ENCODE results near the gene INPP5B.

The INPP5B gene

DNA sequence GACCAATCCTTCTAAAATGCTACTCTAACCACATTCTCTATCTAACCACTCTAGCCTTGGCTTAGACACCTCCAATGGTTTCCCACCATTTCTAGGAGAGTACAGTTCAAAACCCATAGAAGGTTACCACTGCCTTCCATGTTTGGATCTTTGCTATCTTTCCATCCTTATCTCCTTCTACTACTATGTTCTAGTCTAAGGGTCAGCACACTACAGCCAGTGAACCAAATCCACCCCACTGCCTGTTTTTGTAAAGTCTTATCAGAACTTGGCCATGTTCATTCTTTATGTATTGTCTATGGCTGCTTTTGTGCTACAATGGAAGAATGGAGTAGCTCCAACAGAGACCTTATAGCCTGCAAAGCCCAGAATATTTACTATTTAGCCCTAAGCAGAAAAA, 93.7 kb downstream of the INPP5B start:
- intact Hi-C loops (cut with DNase I) = no loop called here
- DNase-seq = no peak

DNA sequence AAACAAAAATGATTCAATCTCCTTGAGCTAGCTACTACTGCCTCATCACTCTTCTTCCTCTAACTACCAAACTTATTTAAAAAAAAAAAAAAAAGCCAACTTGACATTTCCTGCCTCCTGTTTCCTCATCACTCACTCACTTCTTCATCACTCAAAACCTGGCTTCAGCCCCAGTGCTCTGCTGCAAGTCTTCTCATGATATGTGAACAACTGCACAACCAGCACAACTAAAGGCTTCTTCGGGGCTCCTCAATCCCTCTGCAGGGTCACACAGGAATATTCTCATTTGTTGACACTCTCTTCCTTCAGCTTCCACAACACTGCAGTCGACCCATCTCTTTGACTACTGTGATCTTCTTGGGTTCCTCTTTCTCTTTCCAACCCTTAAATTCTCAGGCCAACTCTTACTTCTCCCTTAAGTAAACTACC, 95.1 kb downstream of the INPP5B start:
- intact Hi-C loops (cut with DNase I) = no loop called here
- DNase-seq = no peak

DNA sequence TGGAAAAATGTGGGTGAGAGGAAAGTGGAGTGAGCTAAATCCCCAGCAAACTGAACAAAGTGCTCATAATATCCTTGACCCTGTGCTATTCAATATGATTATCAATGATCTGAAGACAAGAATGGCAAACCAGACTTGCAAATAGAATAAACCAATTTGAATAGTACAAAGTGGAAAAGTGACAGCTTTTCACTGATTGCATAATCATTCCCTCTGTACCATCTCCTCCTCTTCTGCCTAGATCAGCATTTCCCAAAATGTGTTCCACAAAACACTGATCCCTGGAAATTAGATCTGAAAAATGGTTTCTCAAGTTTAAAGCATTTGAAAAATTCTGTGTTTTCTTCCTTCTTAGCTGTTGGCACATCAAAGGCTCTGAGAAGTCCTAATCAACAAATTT, 95.6 kb downstream of the INPP5B start:
- DNase-seq = no peak
- intact Hi-C loops (cut with DNase I) = no loop called here

DNA sequence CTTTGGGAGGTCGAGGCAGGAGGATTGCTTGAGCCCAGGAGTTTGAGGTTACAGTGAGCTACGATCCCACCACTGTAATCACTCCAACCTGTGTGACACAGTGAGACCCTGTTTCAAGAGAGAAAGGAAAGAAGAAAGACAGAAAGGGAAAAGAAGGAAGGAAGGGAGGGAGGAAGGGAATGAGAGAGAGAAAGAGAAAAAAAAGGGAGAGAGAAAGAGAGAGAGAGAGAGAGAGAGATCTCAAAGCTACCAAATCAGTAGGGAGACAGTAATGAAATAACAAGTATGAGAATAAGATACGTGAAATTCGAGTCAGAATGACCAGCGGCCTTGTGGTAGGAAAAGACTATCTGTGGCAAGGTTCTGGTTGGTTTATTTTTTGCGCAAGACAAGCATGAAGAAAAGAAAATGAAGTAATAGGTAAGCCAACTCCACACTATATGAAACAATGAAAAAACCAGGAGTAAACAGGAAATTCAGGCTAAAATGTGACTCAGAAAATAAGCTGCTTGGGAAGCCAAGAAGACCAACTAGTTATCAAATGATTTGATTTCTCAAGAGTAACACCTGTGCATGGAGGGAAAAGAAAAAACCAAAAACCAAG, 96.4 kb downstream of the INPP5B start:
- DNase-seq = no peak
- intact Hi-C loops (cut with DNase I) = no loop called here

DNA sequence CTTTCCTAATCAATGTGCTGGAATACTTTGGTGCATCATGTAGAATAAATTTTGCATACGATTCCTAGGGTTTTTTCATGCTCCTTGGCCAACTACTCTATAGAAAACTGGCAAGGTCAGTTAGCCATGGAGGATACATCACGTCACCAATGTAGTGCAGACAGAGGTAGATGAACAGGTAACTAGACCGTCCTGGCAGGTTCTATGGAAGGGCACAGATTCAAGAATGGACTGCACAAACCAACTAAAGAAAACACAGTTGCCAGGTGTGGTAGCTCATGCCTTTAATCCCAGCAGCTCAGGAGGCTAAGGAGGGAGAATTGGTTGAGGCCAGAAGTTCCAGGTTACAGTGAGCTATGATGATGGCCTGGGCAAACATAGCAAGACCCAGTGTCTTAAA, 97.4 kb downstream of the INPP5B start:
- DNase-seq = no peak
- intact Hi-C loops (cut with DNase I) = no loop called here

DNA sequence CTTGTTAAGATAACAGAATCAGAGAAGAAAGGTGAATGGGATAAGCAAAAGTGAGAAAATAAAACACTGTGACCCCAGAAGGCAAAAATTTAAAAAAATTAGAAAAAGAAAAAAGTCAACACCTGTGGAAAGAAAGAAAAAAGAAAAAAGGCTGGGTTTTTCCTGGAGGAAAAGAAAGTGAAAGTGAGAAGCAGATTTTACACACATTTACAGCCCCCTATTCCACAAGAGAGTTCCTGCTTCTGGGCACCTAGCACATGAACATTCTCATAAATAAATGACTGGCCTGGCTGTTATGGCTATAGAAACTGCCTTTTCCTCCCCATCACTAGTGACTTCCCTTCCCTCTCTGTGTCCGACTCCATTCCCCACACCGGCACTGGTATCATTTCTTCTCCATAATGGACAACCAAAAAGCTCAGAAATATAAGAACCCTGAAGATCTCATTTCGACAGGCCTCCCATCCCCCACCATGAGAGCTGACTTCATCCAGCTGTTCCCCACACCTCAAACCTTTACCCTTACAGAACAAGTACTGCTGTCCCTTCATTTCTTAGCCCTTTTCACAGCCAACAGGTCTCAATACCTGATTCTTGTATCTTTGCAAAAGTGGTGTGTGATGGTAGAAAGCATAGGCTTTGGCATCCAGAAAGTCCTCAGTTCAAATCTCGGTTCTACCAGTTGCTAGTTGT, 100.1 kb downstream of the INPP5B start:
- no peak for DNase-seq
- intact Hi-C loops (cut with DNase I) = no loop called here

DNA sequence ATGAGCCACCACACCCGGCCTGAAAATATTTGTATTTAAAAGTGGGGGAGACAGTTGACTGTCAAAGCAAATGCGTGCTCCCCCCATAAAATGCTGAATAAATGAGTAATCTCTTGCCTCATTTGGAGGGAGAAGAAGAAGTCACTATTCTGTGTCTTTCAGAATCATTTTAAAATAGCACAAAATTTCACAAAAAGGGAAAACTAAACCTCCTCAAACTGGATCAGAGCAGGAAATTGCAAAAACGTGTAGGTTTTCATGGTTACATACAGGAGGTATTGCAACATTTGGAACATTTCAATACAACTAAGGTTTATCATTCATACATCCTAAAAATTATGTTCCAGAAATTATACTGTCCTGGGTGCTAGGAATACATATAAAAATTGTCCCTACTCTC, 101.1 kb downstream of the INPP5B start:
- DNase-seq = no peak
- intact Hi-C loops (cut with DNase I) = no loop called here

DNA sequence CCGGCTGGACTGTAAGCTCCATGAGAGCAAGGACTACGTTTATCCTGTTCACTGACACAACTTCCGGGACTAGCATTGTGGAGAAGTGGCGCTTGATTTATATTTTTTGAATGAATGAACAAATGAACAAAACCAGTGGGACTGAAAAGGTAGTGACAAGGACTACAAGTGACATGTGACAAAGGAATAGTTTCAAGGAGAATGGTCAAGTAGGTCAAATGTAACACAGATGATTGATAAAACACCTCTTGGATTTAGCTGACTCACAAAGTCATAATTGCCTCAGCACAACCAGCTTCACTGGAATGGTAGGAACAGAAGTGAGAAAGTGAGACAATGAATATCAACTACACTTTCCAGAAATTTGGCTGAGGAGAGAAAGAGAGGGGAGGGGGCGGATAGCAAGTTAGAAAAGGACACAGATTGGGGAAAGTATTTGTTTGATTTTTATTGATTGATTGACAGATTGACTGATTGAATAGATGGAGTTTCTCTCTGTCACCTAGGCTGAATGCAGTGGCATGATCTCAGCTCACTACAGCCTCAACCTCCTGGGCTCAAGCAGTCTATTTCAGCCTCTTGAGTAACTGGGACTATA, 101.7 kb downstream of the INPP5B start:
- no peak for DNase-seq
- intact Hi-C loops (cut with DNase I) = no loop called here

DNA sequence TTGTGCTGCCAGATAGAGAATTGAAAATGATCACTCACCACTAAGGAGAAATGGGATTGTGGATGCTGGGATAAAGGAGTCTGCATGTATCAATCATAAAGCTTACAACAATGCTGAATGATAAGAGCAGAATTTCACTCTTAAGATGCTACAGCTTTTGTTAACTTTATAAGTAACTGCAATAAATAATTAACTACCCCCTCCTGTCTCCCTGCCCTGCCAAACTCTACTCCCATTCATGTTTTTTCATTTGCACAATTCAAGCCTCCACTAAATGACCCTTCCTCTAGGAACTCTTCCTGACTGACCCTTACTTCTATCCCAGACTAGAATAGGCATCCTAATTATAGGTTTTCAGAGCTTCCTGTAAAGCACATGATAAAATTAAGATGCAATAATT, 102.3 kb downstream of the INPP5B start:
- intact Hi-C loops (cut with DNase I) = no loop called here
- no peak for DNase-seq

DNA sequence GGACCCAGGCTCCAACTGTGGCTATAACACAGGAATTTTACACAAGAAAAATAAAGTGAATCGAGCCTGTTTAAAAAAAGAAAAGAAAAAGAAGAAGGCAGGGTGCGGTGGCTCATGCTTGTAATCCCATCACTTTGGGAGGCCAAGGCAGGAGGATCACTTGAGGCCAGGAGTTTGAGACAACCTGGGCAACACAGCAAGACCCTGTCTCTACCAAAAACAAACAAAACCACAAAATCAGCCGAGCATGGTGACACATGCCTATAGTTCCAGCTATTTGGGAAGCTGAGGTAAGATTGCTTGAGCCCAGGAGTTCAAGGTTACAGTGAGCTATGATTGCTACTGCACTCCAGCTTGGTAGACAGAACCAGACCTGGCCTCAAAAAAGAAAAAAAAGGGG, 105.2 kb downstream of the INPP5B start:
- intact Hi-C loops (cut with DNase I) = no loop called here

DNA sequence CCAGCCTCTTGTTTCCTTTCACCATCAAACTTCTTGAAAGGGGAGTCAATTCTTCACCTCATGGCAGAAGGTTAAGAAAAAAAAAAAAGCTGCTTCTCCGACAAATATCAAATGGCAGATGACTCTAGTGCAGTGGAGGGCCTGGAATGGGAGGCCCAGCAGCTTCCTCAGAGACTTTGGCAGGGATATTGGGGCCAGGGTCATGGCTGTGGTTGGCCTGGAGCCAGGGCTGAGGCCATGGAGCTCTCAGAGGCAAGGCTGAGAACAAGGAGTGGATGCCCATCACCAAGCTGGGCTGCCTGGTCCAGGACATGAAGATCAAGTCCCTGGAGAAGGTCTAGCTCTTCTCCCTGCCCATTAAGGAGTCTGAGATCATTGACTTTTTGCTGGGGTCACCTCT, 106.1 kb downstream of the INPP5B start:
- no peak for DNase-seq
- intact Hi-C loops (cut with DNase I) = no loop called here

More for the DNA sequence above, 105.2 kb downstream of the INPP5B start:
- DNase-seq = no peak

DNA sequence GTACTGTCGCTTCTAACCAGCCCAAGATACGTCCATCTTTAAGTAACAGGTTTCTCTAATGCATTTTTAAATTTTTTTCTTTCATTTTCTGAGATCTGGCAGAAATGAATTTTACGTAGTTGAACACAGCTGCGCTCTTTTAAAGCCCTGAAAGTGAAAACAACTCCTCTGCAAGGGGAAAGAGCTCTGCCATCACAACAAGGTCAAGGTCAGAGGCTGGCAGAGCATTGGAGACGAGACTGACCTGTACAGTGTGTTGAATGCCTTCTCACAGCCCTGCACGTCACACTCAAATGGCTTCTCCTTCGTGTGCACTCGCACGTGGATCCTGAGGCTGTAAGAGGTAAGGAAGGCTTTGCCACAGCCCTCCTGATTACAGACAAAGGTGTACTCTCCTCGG, 107.2 kb downstream of the INPP5B start:
- intact Hi-C loops (cut with DNase I) = no loop called here
- DNase-seq = no peak

DNA sequence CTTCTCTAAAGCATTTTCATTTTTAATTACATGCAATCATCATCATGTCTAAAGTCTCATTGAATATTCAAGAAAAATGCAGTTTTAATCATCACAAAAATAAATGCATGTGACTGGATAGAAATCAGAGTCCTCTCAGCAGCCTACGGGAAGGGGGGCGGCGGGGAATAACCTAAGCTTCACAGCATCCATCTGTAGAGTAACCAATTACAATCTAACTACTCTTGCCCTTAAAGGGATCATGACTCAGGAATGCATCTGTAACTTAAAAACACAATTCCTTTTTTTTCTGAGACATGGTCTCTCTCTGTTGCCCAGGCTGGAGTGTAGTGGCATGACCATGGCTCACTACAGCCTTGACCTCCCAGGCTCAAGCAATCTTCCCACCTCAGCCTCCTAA, 110.1 kb downstream of the INPP5B start:
- intact Hi-C loops (cut with DNase I) = no loop called here
- no peak for DNase-seq

DNA sequence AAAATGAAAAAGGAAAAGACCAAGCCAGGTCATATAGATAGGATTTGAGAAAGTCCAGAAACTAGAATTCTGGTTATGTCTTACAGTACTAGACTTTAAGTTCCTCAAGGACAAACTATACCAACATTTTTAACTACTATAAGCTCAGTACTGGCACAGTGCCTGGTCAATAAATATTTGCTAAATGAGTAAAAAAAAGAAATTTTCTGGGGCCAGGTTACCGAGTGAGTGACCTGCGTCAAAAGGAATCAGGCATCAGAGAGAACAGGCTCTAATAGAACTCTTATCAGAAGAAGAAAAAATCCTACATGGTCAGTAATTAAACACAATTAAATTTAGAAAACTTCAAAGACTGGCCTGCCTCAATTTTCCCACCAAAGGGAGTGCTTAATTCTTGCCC, 115.0 kb downstream of the INPP5B start:
- intact Hi-C loops (cut with DNase I) = no loop called here
- DNase-seq = no peak

DNA sequence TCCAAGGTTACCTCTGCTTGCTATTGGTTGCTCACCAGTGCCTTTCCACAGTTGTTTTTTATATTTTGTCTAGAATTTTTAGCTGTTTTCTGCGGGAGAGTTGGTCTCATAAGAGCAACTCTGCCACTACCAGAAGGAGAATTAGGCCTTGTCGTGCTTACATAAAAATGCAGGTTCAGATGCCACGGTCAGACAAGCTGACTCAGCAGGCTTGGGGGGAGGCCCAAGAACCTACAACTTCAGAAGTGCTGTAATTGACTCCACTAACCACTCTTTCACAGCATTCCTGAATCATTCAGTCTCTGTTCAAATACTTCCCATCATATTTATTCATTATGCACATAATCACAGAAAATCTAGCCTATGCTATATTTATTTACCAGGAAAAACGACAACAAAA, 115.7 kb downstream of the INPP5B start:
- DNase-seq = no peak
- intact Hi-C loops (cut with DNase I) = no loop called here

DNA sequence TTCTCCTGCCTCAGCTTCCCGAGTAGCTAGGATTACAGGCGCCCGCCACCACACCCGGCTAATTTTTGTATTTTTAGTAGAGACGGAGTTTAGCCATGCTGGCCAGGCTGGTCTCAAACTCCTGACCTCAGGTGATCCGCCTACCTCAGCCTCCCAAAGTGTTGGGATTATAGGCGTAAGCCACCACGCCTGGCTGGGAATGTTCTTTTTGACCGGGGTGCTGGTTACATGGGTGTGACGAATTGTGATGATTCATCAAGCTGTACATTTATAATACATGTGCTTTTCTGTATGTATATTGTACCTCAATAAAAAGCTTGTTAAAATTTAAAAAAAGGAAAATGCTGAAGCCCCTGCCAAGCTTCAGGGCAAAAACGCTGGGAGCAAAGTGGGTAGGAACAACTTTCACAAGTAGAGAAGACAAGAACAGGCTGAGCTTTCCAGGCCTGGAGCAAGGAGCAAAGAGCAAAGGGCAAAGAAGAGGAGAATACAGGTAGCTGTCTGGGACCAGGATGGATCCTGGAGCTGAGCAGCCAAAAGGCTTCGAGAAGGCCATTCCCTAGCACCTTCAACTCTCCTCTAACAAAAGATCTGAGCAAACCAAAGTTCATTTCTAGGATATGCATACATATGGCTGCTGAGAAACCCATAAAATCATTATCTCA, 118.3 kb downstream of the INPP5B start:
- DNase-seq = no peak
- intact Hi-C loops (cut with DNase I) = no loop called here

DNA sequence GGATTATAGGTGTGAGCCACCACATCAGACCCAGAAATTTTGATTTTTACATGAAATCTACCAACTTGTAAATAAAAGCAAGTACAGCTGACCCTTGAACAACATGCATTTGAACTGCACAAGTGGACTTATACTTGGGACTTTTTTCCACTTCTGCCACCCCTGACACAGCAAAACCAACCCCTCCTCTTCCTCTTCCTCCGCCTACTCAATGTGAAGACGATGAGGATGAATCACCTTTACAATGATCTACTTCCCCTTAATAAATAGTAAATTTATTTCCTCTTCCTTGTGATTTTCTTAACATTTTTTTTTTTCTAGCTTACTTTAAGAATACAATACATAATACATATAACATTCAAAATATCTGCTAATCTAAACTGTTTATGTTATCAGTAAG, 121.3 kb downstream of the INPP5B start:
- intact Hi-C loops (cut with DNase I) = no loop called here
- DNase-seq = no peak

DNA sequence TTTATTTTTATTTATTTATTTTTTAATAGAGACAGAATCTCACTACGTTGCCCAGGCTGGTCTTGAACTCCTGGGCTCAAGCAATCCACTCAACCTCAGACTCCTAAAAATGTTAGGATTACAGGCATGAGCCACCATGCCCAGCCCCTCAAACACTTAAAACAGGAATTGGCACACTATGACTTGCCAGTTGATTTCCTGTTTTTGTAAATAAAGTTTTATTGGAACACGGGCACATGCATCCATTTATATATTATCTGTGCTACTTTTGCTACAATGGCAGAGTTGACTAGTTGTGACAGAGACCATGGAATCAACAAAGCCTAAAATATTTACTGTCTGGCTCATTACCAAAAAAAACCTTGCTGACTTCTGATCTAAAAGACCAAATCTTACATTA, 122.9 kb downstream of the INPP5B start:
- DNase-seq = no peak
- intact Hi-C loops (cut with DNase I) = no loop called here

DNA sequence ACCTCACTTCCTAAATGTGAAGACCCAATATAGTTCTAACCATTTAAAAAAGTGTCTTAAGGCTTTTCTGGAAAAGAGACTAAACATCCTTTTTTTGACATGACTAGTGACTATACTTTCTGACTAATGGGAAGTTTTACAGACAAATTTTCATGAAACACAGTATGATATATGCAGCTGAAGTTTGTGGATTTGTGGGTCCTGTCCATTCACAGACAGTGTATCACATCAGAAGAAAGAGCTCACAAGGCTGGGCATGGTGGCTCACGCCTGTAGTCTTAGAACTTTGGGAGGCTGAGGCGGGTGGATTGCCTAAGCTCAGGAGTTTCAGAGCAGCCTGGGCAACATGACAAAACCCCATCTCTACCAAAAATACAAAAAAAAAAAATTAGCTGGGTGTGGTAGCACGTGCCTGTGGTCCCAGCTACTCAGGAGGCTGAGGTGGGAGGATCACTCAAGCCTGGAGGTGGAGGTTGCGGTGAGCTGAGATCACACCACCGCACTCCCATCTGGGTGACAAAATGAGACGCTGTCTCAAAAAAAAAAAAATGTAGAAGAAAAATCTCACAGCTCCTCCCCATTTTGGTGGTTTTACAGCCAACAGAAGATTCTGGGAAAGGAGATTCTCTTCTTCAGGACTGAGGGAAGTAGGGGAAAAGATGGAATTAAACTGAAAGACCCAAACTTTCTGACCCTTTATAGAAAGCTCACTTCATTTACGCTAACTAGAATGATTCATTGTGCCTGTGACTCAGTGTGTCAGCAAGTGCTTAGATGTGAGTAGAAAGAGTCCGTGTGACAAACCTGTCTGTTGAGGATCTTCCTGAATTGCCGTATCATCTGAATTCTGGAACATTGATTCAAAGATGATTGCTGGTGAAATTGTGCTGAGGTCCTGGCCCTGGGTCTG, 123.7 kb downstream of the INPP5B start:
- intact Hi-C loops (cut with DNase I) = no loop called here
- peak in 7 of 42 donors; percentile 8 to 48 (median 39) for DNase-seq
